Measurements from ENCODE around the gene BLTP3B.
A peak's percentile ranks its signal among the peaks of the same experiment; 100 is the strongest.

The BLTP3B gene

DNA sequence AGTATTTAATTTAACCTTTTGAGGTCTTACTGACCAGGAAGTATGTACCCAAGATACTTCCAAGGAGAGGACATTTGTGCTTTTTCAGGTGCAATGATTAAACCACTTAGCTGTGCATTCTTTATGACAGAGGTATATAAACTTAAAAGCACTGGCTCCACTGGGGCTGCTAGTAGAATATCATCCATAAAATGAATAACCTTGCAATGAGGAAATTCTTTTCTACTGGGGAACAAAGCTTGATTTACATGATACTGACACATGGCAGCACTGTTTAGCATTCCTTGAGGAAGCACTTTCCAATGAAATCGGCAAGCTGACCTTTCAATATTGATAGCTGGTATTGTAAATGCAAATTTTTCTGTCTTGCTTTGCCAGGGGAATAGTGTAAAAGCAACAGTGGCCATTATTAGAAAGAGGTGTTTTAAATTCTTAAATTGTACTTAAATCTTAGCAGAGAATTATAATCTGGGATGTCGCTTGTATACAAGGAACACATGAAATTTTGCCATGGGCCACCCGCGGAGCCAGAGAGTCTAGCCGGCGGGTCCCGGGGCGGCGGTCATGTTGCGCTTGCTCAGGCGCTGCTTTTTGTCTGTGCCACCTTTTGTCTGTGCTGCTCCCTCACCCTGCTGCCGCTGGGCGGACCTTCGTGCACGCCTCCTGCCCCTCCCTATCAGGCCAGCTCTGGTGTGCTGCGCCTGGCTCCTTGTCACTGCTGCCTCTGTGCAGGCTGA, 20.9 kb upstream of the BLTP3B start:
- DNase-seq (ENCODE audit: extremely low read depth in 1 of 2, low read depth in 1 of 2): peak; percentile 23 to 56

DNA sequence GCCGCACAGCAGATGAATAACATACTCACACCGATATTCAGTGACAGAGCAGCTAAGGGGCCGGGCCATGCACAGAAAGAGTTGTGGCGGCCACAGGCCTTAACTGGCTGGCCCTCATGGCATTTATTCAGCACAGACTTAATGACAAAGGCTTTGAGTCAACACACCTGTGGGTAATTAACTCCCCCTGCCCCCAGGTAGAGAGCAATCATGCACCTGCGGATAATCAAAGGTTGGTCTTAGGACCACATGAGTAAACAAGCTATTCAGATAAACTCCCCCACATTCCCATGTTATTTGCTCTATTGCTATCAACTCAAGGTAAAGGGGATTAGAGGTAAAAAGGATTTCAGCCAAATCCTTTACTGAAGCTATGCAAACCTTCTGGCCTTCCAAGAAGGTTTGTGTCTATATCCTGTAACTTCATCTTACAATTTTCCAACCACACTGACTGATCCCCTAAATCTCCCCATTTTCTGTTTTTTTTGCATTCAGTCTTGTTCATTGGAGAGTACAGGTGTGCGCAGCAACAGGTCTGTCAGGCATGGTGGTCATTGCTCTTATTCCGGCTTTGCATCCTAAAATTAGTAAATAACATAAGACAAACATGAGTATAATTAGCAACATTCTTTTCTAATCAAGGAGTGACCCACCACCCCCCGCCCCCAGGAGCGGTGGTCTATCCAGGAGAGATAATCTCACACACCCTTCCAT, 16.9 kb upstream of the BLTP3B start:
- no peak for DNase-seq (ENCODE audit: extremely low read depth in 1 of 2, low read depth in 1 of 2)

DNA sequence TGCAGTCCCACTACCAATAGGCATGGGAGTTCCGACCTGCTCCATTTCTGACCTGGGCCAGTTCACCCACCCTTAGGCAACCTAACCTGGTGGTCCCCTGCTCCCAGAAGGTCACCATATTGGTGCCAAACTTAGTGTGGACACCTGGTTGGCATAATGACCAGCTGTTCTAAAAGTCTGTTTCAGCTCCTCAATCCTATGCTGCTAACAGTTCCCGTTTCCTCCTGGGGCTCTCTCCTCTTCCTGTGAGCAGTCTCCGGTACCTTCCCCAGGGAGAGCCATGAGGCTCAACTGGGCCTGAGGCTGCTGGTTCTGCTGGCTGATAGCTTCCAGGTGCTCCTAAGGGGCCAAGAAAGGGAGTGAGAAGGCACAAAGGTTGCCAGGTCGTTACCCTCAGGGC, 15.9 kb upstream of the BLTP3B start:
- DNase-seq (ENCODE audit: extremely low read depth in 1 of 2, low read depth in 1 of 2): no peak

DNA sequence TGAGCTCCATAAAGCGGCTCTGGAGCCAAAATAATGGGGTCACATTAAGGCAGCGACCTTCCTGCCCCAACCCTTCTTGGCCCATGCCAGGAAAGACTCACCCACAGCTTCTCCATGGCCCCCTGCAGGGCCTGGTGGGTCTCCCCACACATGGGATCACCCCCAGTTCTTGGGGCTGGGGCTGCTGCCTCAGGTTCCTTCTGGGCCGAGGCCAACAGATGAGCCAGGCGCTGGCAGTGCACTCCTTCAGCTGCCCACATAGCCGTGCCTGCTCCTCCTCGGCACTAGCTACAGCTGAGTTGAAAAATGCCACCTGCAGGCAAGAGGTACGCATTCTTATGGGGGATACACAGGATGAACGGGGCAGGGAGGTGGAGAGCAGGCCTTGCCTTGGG, 14.8 kb upstream of the BLTP3B start:
- no peak for DNase-seq (ENCODE audit: extremely low read depth in 1 of 2, low read depth in 1 of 2)

DNA sequence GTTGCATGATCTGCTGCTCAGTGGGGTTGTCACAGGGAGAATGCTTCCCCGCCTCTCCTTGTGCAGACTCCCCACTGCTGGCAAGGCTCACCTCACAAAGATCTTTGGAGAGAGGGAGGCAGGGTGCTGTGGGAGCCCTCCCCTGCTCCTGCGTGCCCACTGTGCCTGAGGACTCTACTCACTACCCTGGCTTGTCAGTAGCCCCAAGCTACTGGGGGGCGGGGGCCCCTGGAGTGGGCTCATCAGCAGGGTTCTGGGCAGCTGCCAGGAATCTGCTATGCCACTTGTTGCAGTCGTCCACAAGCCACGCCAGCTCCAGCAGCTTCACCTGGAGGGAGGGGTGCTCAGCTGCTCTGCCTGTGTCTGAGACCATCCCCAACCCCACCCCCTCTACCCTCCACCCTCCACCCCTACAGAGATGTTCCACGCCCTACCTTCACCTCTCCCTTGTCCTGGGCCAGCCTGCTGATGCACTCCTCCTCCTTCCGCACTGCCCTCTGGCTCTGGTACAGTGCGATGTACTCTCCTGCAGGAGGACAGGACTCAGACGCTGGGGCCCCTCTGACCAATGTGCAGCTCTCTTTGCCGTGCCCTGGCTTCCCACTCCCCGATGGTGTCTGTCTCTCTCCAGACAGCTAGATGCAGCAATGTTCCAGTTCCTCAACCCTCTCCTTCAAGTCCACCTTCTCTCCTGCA, 14.2 kb upstream of the BLTP3B start:
- no peak for DNase-seq (ENCODE audit: extremely low read depth in 1 of 2, low read depth in 1 of 2)

DNA sequence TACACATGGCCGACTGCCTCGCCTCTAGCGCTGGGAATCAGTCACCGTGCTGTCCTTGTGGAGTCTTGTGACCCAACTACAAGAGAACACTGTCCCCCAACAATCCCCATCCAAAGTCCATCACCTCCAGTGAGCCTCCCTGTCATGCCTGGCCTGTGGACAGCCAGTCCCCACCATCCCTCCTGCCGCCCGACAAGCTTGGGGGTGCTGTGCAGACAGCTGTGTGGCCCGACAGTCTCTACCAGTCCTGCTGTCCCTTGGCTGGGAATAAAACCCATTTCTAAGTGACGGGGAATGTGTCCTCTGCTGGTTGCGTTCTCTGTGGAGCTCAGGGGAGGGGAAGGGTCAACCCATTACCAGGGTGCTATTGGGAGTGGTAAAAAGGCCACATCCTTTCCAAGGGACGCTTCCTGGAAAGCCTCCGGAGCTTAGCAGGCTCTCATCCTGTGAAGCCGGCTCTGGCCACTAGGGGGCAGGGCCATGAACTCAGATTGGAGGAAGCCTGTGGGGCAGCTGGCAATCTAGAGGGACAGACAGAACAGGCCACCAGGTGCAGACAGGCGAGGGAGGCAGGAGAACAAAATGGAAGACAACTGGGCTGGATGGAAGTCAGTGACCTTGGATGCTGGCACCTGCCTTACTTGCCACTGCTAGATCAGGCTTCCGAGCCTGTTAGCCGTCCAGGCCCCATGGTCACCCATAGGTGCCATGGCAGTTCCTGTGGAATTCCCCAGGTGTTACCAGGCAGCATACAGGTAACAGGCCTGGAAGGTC, 12.0 kb upstream of the BLTP3B start:
- peak in 1 of 2 donors; percentile 64 for DNase-seq (ENCODE audit: extremely low read depth in 1 of 2, low read depth in 1 of 2)

DNA sequence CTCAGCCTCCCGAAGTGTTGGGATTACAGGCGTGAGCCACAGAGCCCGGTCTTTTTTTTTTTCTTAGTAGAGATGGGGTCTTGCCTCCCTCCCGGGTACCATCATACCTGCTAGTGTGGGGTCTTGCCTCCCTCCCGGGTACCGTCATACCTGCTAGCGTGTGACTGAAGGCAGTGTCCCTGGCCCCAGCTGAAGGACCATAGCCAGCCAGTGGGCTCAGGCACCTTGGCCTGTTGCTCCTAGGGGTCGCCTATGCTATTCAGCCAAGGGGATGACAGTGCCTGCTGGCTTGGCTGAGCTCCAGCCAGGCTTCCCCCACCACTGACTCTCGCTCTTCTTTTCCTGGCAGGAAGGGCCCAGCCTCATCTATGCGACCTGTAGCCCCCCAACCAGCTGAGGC, 10.5 kb upstream of the BLTP3B start:
- no peak for DNase-seq (ENCODE audit: extremely low read depth in 1 of 2, low read depth in 1 of 2)

DNA sequence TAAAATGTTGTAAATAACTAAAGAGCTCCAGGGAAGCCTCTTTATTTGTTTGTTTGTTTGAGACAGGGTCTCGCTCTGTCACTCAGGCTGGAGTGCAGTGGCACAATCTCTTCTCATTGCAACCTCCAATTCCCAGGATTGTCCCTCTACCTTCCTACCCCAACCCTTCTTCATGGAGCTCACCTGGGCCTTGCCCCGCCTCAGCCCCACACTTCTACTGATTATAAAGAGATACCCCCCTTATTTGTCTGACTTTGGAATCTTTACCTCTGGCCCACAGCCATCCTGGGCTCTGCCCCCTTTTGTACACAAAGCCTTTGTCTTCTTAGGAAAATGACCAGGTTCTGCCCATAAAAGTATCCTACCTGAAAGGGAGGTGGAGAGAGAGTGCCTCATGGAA, 9.1 kb upstream of the BLTP3B start:
- DNase-seq (ENCODE audit: extremely low read depth in 1 of 2, low read depth in 1 of 2): no peak

DNA sequence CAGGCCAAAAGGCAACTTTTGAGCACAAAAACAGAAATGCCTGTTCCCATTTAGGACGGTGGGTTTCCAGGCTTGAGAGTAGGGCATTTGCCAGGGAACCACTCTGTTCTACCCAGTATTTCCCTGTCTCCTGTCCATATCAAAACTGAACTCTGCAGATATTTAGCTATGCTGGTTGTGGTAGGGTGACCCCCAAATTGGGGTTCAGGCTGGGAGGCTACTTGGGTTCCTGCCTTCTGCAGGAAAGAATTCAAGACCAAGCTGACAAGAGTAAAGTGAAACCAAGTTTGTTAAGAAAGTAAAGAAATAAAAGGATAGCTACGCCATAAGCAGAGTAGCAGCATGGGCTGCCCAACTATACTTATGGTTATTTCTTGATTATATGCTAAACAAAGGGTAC, 3.6 kb upstream of the BLTP3B start:
- no peak for DNase-seq (ENCODE audit: extremely low read depth in 1 of 2, low read depth in 1 of 2)

DNA sequence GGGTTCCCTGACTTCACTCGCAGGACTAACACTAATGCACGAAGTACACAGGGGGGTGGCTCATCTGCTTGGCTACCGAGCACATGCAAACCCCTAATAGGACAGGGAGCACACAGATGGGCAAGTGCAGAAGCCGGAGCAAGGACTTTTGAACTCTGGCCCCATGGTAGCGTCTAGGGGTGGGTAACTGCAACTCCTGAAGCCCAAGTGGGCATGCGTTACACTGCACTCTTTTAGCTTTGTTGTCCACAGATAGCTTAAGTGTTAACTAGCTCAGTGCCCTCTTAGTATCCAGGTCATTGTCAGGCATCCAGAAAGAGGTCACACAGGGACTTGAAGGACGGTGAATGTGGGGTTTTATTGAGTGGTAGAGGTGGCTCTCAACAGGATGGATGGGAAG, 3.0 kb upstream of the BLTP3B start:
- DNase-seq (ENCODE audit: extremely low read depth in 1 of 2, low read depth in 1 of 2): no peak

DNA sequence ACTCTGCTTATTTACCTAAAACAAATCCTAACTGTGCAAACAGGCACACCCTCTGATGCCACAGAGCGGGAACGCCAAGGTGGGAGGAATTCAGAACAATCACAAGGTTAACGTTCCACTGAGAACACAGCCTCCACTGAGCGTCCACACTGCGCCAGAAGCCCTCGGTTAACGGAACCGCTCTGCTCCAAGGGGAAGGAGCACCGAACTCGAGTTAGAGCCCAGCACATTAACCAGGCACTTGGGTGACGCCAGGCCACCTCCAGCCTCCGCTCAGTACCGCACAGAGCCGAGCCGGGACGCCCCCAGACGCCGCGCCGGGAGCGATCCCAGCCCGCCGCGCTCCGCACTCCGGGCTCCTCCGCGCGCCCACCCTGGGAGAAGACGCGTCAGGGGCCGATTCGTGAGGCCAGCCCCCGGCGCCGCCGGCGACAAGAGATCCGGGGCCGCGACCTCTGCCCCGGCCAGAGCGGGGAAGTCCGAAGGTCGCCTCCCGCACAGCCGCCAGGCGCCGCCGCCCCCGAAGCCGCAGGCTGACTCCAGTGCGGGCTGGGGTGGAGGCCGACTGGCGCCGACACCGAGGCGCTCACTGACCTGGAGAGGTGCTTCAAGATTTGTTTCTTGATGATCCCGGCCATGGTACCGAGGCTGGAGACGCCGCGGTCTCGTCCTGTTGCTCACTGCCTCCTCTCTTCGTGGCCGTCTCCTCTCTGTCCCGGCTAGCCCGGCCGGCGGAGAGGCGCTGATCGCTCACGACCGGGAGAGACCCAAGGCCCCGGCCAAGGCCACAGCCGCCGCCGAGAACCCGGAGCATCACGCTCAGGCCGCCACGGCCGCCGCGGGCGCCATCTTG, 450 bp downstream of the BLTP3B start:
- DNase-seq (ENCODE audit: extremely low read depth in 1 of 2, low read depth in 1 of 2): peak in 1 of 2 donors; percentile 22

DNA sequence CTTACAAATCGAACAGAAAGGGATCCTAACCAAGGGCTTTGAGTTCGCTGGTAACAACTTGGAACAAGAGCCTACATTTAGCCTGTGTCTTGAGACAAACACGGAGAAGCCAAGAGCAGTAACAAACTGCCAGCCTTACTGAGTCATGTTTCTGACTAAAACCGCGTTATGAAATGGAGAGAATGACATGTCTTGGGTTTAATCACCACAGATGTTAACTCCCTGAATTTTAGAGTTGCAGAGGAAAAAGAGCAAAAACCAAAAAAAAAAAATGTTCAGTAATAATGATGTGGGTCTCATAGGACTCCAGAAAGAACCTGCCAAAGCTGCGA, 1.0 kb downstream of the BLTP3B start:
- DNase-seq (ENCODE audit: extremely low read depth in 1 of 2, low read depth in 1 of 2): no peak

DNA sequence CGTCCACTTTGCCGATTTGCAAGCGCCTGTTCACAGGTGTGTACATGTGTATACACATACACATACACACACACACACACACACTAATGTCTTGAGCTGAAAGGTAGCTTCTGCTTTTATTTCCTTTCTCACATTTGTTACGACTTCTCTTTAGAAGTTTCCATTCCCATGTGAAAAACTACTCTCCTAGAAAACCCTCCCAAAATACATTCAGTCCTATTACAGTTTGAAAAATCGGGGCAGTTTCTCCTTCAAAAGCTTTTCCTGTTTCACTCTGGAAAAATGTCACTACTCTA, 3.9 kb downstream of the BLTP3B start:
- DNase-seq (ENCODE audit: extremely low read depth in 1 of 2, low read depth in 1 of 2): no peak

DNA sequence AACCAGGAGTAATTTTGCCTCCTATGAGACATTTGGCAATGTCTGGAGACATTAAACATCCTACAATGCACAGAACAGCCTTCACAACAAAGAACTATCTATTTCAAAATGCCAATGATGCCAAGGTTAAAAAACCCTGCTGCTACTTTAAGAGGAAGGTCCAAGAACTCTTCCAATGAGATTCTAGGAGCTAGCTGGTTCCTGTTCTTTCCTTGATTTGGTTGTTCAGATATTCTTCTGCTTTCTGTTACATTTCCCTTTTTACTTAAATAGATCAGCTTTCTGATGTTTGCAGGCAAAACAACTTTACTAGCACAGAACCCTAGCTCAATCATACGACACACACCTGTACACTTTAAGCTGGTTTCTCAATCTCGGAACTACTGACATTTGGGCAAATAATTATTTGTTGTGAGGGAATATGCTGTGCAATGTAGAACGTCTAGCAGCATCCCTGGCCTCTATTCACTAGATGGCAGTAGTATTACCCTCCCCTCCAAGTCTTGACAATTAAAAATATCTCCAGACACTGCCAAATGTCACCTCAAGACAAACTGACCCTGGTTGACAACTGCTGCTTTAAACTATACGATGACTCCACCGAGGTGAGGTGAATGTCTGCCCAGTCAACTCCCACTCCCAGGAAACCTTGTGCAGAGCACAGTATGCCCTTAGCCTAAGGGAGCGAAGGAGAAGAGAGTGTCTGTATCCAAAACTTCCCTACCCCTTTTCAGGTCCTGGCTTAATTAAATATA, 4.4 kb downstream of the BLTP3B start:
- DNase-seq (ENCODE audit: extremely low read depth in 1 of 2, low read depth in 1 of 2): no peak

DNA sequence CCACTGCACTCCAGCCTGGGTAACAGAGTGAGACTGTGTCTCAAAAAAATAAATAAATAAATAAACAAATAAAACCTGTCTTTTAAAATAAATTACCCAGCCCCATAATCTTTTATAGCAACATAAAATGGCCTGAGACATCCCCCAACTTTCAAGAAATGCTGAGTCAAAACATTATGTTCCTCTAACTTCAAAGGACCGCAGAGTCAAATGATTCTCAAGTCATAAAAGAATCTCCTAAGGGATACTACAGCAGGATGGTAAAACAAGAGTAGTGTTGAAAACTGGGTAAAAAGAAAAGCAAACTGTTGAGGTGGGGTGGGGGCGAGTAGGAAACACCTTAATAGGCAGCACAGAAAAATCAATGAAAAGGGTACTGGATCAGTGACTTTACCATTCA, 9.5 kb downstream of the BLTP3B start:
- no peak for DNase-seq (ENCODE audit: extremely low read depth in 1 of 2, low read depth in 1 of 2)

DNA sequence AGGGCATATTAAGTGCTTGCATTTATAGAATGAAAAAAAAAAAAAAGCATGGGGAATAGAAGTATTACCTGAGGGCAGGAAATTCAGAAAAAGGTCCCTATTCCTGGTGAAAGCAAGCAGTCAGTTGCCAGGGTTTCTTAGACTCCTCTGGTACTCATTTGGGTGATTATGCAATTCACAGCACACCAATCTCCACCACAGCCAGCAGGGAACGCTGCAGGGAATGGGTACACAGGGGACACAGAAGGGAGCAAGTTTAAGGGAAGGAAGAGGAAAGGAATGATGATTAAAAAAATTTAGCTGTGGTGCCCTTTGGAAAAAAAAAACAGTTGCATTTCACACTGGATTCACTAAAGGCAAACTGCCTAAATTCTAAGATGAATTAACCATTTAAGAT, 14.2 kb downstream of the BLTP3B start:
- DNase-seq (ENCODE audit: extremely low read depth in 1 of 2, low read depth in 1 of 2): no peak

DNA sequence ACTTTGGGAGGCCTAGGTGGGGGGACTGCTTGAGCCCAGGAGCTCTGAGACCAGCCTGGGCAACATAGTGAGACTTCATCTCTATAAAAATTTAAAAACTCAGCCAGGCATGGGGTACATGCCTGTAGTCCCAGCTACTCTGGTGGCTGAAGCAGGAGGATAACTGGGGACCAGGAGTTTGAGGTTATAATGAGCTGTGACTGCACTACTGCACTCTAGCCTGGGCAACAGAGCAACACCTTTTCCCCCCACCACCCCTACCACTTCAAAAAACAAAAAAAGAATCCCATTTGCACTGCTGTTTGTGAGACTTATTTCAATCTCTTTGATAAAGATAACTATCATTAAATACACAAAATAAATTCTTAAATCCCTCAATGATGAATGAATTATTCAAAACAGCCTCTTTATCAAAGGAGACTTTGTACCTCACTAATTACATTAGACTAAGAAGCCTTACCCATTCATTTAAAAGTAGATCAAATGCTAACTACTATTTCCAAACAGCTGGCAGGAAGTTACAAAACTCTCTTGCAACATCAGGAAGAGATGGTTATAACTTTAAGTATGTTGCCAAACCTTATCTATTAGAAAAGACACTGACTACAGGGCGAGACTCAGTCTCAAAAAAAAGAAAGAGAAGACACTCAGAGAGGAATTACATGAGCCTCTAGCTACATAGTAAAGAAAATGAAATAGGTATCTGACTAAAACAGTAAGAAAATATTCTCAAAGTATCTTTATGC, 14.7 kb downstream of the BLTP3B start:
- DNase-seq (ENCODE audit: extremely low read depth in 1 of 2, low read depth in 1 of 2): no peak

DNA sequence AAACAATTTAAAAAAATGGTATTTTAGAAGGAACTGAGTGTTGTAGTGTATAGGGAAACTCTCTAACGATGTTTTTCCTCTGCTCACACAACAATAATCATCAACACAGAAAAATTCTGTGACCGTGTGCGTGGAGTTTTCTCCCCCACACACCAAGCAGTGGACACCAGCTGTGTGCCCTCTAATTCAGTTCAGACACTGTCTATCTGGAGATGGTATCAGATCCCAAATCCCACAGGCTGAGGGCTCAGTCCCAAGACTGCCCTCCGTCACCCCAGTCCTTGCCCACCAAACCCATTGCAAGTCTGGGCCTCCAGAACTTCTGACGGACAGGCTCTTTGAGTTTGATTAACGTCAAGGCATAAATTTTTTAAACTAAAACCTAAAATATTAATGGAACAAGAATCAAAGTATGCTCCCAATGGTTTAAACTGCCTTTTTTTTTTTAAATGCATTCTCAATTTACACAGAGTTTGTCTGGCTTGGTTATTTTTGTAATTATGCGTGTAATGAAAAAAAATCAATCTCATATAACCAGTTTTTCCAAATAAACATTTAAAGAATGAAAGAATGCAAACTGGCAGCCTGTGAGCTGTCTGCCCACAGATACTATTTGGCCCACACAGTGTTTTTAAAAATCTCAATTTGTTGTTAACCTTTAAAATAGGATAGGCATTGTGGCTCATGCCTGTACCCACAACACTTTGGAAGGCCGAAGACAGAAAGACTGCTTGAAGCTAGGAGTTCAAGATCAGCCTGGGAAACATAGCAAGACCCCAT, 19.2 kb downstream of the BLTP3B start:
- no peak for DNase-seq (ENCODE audit: extremely low read depth in 1 of 2, low read depth in 1 of 2)

DNA sequence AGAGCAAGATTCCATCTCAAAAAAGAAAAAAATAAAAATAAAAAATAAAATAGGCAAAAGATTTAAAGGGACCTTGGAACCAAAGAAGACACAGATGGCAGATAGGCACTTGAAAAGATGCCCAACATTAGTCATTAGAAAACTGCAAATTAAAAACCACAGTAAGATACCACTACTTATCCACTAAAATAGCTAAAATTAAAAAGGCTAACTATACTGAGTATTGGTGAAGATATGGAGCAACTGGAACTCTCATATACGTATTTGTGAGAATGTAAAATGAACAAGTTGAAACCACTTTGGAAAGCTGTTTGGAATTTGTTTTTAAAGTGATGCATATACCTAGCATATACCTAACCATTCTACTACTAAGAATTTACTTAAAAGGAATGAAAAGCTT, 22.3 kb downstream of the BLTP3B start:
- no peak for DNase-seq (ENCODE audit: extremely low read depth in 1 of 2, low read depth in 1 of 2)

All from activated CD8-positive, alpha-beta memory T cell treated with anti-CD3 and anti-CD28 coated beads for 1 hour (primary cell).